Measurements from ENCODE around the gene CCDC148. TPM values are rescaled to one million over a fixed set of nuclear protein-coding genes. Genes with fewer than 3 reads are reported as not detected.

CCDC148 gene
- total and polyA plus RNA-seq, 2 experiments from 2014 or later, result 1.2 to 1.8 TPM

- TF ChIP-seq ZNF462 (CRISPR knock-in tag; IDR thresholded peaks at IDR 0.05) (no peak), CREB1 (CRISPR knock-in tag; IDR thresholded peaks at IDR 0.05; ENCODE audit: low read depth) (no peak), NANOG (IDR thresholded peaks at IDR 0.05; ENCODE audit: borderline replicate concordance) (no peak), EZH2 (IDR thresholded peaks at IDR 0.05; ENCODE audit: low read depth, unreplicated experiment) (no peak)
Measured at GRCh38 chr2:158402665-158403064, 53.9 kb downstream of the CCDC148 start (continued).

- Mint-ChIP-seq H3K4me3 (no peak overlapping the region), H3K27me3 (ENCODE audit: insufficient read depth, low read depth, poor library complexity) (no peaks in the 10 kb centered on the region), H3K27ac (no peak overlapping the region; the same call in 1 of the 2 replicates), H3K36me3 (ENCODE audit: low read depth) (peaks cover 3% of the 10 kb centered on the region; the same call in 2 of the 3 replicates), H3K4me1 (peaks cover 8% of the 10 kb centered on the region; the same call in 2 of the 3 replicates), H3K9me3 (peaks cover 6% of the 10 kb centered on the region; the same call in 1 of the 3 replicates)
- Histone ChIP-seq H3F3A (replicated peaks; ENCODE audit: low read depth) (no peaks in the 10 kb centered on the region), H3K27me3 (ENCODE audit: insufficient read depth) (no peaks in the 10 kb centered on the region), H3K36me3 (ENCODE audit: insufficient read depth) (no peaks in the 10 kb centered on the region), H2AFZ (no peak overlapping the region), H3K4me3 (no peak overlapping the region), H3K9me2 (ENCODE audit: insufficient read depth) (no peaks in the 10 kb centered on the region), H3K4me1 (ENCODE audit: insufficient read depth) (no peaks in the 10 kb centered on the region), H3K4me2 (no peak overlapping the region), H3K27ac (ENCODE audit: low read depth) (no peak overlapping the region), H4K20me1 (replicated peaks; ENCODE audit: insufficient read depth) (no peaks in the 10 kb centered on the region), H3K79me2 (replicated peaks; ENCODE audit: insufficient read depth) (no peaks in the 10 kb centered on the region)
- no peak for ATAC-seq
- DNase-seq (ENCODE audit: low spot score), result no peak
- TF ChIP-seq REST (IDR thresholded peaks at IDR 0.05; ENCODE audit: unreplicated experiment) (no peak), STAT1 (IDR thresholded peaks at IDR 0.05; ENCODE audit: unreplicated experiment) (no peak), ZNF331 (CRISPR knock-in tag; IDR thresholded peaks at IDR 0.05; ENCODE audit: low read depth) (no peak), CTCF (conservative IDR thresholded peaks at IDR 0.05; ENCODE audit: low read depth in 2 of 2) (no peak), ETS1 (IDR thresholded peaks at IDR 0.05) (no peak), EZH2phosphoT487 (IDR thresholded peaks at IDR 0.05; ENCODE audit: unreplicated experiment) (no peak), CREB1 (CRISPR knock-in tag; IDR thresholded peaks at IDR 0.05; ENCODE audit: low read depth) (no peak), POLR2AphosphoS5 (IDR thresholded peaks at IDR 0.05; ENCODE audit: low read depth) (no peak), ZNF114 (CRISPR knock-in tag; IDR thresholded peaks at IDR 0.05) (no peak)
Measured at GRCh38 chr2:158395166-158395565, 61.4 kb downstream of the CCDC148 start.

Data from GM23338 (cell line).